Left ventricle myocardium inferior (tissue), 1 donor: ENCODE results near the gene PAM. TPM values are rescaled to one million over a fixed set of nuclear protein-coding genes. Genes with fewer than 3 reads are reported as not detected.

ENCODE experiments used
- DNase-seq: peaks from one replicate; pipeline ENCODE4 v3.0.0-alpha.2; 2020
- H3K27ac ChIP-seq: fragments of 200-600 bp; replicated peaks from 2 replicates; pipeline ENCODE4 v1.8.0; 2021
- H3K27me3 ChIP-seq: fragments of 200-600 bp; 2 replicates; pipeline ENCODE4 v1.8.0; 2021; ENCODE audit warnings: low read depth
- H3K36me3 ChIP-seq: fragments of 200-600 bp; 2 replicates; pipeline ENCODE4 v1.8.0; 2021
- H3K4me1 ChIP-seq: fragments of 200-600 bp; 2 replicates; pipeline ENCODE4 v1.8.0; 2021
- H3K4me3 ChIP-seq: fragments of 200-600 bp; 2 replicates; pipeline ENCODE4 v1.8.0; 2021; ENCODE audit warnings: mild to moderate bottlenecking, moderate library complexity
- H3K9me3 ChIP-seq: fragments of 200-600 bp; replicated peaks from 2 replicates; pipeline ENCODE4 v1.8.0; 2021
- intact Hi-C: fragments of 100-400 bp; cut with micrococcal nuclease; formaldehyde crosslinking; loops from one replicate; pipeline ENCODE4 v1.11.0; 2022
- total RNA-seq: library from RNA; stranded (reverse); fragmentation: NEBNext Ultra II Directional; extraction: Animal tissue kit (Norgen Biotek cat#: 25700); gene quantifications from one replicate; pipeline ENCODE4 v1.2.1, GENCODE V29; 2021
- TF ChIP-seq, protein P1 (sequence below): fragments of 200-600 bp; IDR thresholded peaks from 2 replicates; pipeline ENCODE4 v1.8.0; 2021; ENCODE audit warnings: antibody characterized with exemption, mild to moderate bottlenecking, borderline replicate concordance
- donor health status: DM: no; HTN: yes; CAD: no; lungs with severe emphysema.

PAM gene
- total RNA-seq, 1 donor from 2014 or later = 1,051 TPM

DNA sequence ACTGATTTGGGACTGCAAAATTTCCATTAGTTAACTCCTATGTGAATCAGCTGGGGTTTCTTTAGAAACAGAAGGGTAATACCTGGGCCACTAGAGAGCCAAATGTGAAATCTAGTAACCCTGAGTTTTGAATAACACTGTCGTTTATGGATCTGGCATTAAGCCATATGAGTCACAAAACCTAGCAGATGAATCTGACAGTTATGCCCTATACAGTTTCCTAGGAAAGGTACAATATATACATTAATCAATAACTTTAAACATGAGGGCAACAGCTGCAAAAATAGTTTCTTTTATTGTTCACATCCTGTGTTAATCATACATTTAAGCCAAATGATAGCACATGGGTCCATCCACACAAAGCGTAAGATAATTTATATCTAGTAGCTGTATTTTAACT lies 56.9 kb downstream of the PAM start:
- no peaks in the 10 kb centered on the region for H3K9me3 ChIP-seq
- intact Hi-C loops = no loop called here
- TF ChIP-seq, protein P1, sequence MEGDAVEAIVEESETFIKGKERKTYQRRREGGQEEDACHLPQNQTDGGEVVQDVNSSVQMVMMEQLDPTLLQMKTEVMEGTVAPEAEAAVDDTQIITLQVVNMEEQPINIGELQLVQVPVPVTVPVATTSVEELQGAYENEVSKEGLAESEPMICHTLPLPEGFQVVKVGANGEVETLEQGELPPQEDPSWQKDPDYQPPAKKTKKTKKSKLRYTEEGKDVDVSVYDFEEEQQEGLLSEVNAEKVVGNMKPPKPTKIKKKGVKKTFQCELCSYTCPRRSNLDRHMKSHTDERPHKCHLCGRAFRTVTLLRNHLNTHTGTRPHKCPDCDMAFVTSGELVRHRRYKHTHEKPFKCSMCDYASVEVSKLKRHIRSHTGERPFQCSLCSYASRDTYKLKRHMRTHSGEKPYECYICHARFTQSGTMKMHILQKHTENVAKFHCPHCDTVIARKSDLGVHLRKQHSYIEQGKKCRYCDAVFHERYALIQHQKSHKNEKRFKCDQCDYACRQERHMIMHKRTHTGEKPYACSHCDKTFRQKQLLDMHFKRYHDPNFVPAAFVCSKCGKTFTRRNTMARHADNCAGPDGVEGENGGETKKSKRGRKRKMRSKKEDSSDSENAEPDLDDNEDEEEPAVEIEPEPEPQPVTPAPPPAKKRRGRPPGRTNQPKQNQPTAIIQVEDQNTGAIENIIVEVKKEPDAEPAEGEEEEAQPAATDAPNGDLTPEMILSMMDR = no peak
- no peak overlapping the region for H3K27ac ChIP-seq
- DNase-seq = no peak
- H3K4me1 ChIP-seq = peaks cover 68% of the 10 kb centered on the region
- no peaks in the 10 kb centered on the region for H3K36me3 ChIP-seq
- H3K4me3 ChIP-seq = no peak overlapping the region
- H3K27me3 ChIP-seq = no peaks in the 10 kb centered on the region

DNA sequence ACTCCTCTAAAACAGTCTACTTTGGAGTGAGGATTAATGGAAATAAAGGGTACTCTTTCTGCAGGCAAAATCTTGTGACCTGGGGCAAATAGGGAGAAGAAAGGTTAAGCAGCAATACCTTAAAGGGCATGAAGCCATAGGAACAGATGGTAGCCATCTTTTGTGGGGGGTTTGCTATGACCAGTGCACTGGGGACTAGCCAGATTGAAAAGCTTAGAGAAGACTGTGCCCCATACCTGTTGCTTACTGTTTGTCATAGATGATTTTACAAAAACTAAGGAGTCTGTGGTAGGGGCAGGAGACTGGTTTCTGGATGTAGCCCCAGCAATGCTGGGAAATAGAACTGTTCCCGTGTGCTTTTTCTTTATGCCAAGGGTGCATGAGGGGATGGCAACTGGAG lies 58.6 kb downstream of the PAM start:
- Histone ChIP-seq H3K4me3 (no peak overlapping the region), H3K4me1 (peaks cover 61% of the 10 kb centered on the region), H3K27ac (no peak overlapping the region), H3K36me3 (no peaks in the 10 kb centered on the region), H3K9me3 (no peaks in the 10 kb centered on the region), H3K27me3 (no peaks in the 10 kb centered on the region)
- intact Hi-C loops = no loop called here
- no peak for DNase-seq
- TF ChIP-seq, protein P1 = no peak

DNA sequence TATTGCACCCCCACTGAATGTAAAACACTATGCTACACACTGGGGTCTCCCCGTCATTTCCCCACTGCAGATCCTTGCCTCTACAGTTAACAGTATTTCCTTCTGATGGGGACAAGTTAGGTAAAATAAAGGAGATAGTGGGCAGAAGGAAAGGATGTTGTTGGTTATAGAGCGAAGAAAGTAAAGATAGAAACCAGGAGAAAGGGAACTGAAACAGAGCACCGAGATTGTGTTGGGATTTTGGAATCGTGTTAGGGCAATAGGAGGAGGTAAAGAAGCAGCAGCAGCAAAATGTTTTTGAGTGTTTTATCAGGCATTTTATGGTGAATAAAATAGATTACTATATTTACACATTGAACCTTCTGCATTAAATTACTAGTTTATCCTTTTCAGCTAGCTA lies 60.0 kb downstream of the PAM start:
- intact Hi-C loops = no loop called here
- no peak for DNase-seq
- no peak overlapping the region for H3K27ac ChIP-seq
- no peaks in the 10 kb centered on the region for H3K9me3 ChIP-seq
- TF ChIP-seq, protein P1 = no peak
- peaks cover 63% of the 10 kb centered on the region for H3K4me1 ChIP-seq
- no peak overlapping the region for H3K4me3 ChIP-seq
- no peaks in the 10 kb centered on the region for H3K36me3 ChIP-seq
- no peaks in the 10 kb centered on the region for H3K27me3 ChIP-seq

DNA sequence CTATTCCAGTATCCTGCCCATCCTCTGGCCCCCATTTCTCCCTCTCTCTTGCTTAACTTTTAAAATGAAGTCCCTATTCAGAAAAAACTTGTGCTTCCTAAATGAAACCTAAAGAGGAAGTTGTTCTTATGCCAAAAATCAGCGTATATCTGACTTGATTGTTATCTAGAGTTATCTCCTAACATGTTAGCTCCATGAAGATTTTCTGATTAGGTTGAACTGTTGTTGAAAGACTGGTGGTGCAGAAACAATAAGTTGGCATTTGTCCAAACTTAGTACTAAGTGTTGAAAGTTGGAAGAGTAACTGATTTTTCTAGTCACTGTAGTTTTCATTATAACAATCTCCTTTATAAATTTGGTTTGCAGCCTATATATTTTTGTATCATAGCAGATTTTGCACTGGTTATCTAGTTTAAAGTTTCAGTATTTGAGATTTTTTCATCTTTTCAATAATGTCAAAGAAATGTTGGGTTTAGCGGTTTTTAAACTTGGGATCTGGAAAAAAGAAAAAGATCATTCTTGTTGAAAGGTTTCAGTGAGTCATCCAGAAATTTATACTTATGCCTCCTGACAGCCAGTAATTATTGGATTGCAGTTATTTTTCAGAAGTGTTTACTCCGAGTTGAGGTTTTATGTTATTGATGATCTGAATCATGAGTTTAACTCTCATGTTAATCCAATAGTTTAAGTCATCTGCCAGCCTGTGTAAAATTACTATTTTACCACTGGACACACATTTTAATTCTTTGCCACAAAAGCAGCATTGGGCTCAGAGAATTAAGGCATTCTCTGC lies 60.6 kb downstream of the PAM start:
- Histone ChIP-seq H3K27ac (no peak overlapping the region), H3K36me3 (no peaks in the 10 kb centered on the region), H3K27me3 (no peaks in the 10 kb centered on the region), H3K4me1 (peaks cover 63% of the 10 kb centered on the region), H3K4me3 (no peak overlapping the region), H3K9me3 (no peaks in the 10 kb centered on the region)
- no peak for DNase-seq
- TF ChIP-seq, protein P1 = no peak
- intact Hi-C loops = no loop called here

DNA sequence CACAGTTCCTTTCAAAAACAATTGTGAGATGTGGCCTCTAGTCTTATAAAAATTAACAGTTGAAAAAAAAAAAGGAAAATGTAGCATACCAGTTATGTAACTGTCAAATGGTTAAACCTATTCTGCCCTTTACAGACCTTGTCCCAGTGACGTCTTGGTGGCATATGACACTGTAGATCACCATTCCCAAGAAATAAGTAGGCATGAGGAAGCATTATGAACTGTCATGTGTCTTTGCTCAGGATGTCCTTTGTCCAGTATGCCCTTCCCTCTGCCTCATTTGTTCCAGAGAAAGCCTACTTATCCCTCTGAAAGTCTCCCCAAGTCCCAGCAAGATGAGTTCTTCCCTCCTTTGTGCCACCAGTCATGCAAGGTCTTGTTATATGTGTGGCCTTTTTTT lies 63.2 kb downstream of the PAM start:
- DNase-seq = no peak
- no peak overlapping the region for H3K27ac ChIP-seq
- no peaks in the 10 kb centered on the region for H3K36me3 ChIP-seq
- intact Hi-C loops = no loop called here
- no peak overlapping the region for H3K4me3 ChIP-seq
- H3K4me1 ChIP-seq = peaks cover 55% of the 10 kb centered on the region
- no peaks in the 10 kb centered on the region for H3K27me3 ChIP-seq
- TF ChIP-seq, protein P1 = no peak
- H3K9me3 ChIP-seq = no peaks in the 10 kb centered on the region
